ENCODE measurements around the gene UBTD2. TPM values are rescaled to one million over a fixed set of nuclear protein-coding genes. Genes with fewer than 3 reads are reported as not detected.

The UBTD2 gene
- total and polyA plus RNA-seq, 2 of the 4 experiments (the other 2 are of a cell fraction): 11.2 to 20.6 TPM

DNA sequence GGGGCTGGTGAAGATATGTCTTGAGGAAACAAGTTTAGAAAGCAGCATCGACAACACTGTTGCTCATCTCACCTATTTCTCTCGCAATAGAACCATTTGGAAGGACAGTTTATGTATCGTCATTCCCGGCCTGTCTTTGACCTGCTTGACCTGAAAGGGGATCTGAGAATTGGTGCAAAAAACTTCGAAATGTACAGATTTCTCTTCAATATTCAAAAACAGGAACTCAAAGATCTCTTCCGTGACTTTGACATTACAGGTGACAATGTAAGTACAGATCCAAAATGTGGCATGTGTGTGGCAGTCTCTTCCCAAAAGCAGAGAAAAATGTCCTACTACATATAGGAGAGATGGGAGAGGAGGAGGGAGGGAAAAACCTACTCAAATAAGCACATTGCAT is 83.1 kb downstream of the UBTD2 start:
- WGBS, 2 experiments (ENCODE audit: extremely low coverage in 2 of 2, insufficient read length in 1 of 2): no CpG with 5 or more reads among the region's 6 CpGs
- Histone ChIP-seq H3K9me1 (ENCODE audit: insufficient read depth, low read length) (0 out of 2 replicates have a peak, but pooled peaks cover 8% of the 10 kb centered on the region), H2AK9ac (replicated peaks; ENCODE audit: low read depth, low read length, poor library complexity) (no peak overlapping the region), H2BK15ac (ENCODE audit: low read depth, low read length) (no peak overlapping the region), H3K9me3 (ENCODE audit: control insufficient read depth, insufficient read depth, low read length) (no peaks in the 10 kb centered on the region), H3K56ac (ENCODE audit: extremely low read depth, insufficient read depth, low read length) (no peak overlapping the region), H4K91ac (ENCODE audit: insufficient read depth, low read depth, low read length) (no peak overlapping the region), H2BK120ac (ENCODE audit: low read depth, low read length) (no peak overlapping the region), H3K18ac (ENCODE audit: low read depth, low read length) (no peak overlapping the region), H3K79me1 (ENCODE audit: low read depth in 1 of 2, low read length in 2 of 2) (peaks cover 3 to 8% of the 10 kb centered on the region in 2 experiments; a peak in 3 of 4 replicates), H3K4me2 (ENCODE audit: low read depth, low read length) (no peak overlapping the region), H4K8ac (ENCODE audit: low read depth in 2 of 2, low read length in 2 of 2) (no peak overlapping the region), H2BK5ac (ENCODE audit: low read depth, low read length, poor library complexity, severe bottlenecking) (no peak overlapping the region), H3K4me3 (ENCODE audit: insufficient read depth, low read depth, low read length) (no peak overlapping the region), H2BK20ac (ENCODE audit: low read depth, low read length) (no peak overlapping the region), H4K5ac (ENCODE audit: low read depth, low read length) (no peak overlapping the region), H2AK5ac (ENCODE audit: low read depth, low read length) (no peak overlapping the region), H3K4me1 (ENCODE audit: control insufficient read depth, insufficient read depth, low read length) (no peaks in the 10 kb centered on the region), H3K27me3 (ENCODE audit: control insufficient read depth, insufficient read depth, low read length) (no peaks in the 10 kb centered on the region), H3K23ac (ENCODE audit: low read depth, low read length) (no peak overlapping the region), H2AFZ (replicated peaks; ENCODE audit: low read length, poor library complexity) (no peak overlapping the region), H4K20me1 (ENCODE audit: insufficient read depth, low read length) (no peaks in the 10 kb centered on the region), H3K14ac (replicated peaks; ENCODE audit: low read depth, low read length) (no peak overlapping the region), H3K4ac (ENCODE audit: low read depth, low read length) (no peak overlapping the region), H3K27ac (ENCODE audit: insufficient read depth, low read length) (no peak overlapping the region), H3K9ac (ENCODE audit: low read depth, low read length) (no peak overlapping the region), H3K36me3 (ENCODE audit: control insufficient read depth, insufficient read depth, low read length) (no peaks in the 10 kb centered on the region)
- in situ Hi-C loops (cut with MboI; ENCODE audit: low sequenced_read_pairs) (no loop called here), dilution Hi-C loops (cut with HindIII; ENCODE audit: low sequenced_read_pairs, unreplicated experiment) (no loop called here), intact Hi-C loops (cut with micrococcal nuclease) (no loop called here)
- no TSS peak for BruUV-seq (replicated peaks)
- CTCF ChIA-PET: no interaction called here
- POLR2A ChIA-PET (ENCODE audit: unreplicated experiment): no interaction called here
- no peak for TF ChIP-seq RAD21 (IDR thresholded peaks at IDR 0.05; ENCODE audit: low read length)
- TF ChIP-seq FOS (IDR thresholded peaks at IDR 0.05; ENCODE audit: low read depth, low read length): no peak
- TF ChIP-seq RCOR1 (IDR thresholded peaks at IDR 0.05; ENCODE audit: insufficient replicate concordance, low read length): no peak
- TF ChIP-seq MAFK (IDR thresholded peaks at IDR 0.05; ENCODE audit: low read depth, low read length): no peak
- TF ChIP-seq BHLHE40 (IDR thresholded peaks at IDR 0.05; ENCODE audit: low read depth, low read length): no peak
- TF ChIP-seq CHD1 (IDR thresholded peaks at IDR 0.05; ENCODE audit: low read depth, low read length): no peak
- no peak for TF ChIP-seq SMC3 (IDR thresholded peaks at IDR 0.05; ENCODE audit: low read depth, low read length)
- no peak for TF ChIP-seq CEBPB (IDR thresholded peaks at IDR 0.05; ENCODE audit: low read depth, low read length)
- no peak for TF ChIP-seq MAZ (IDR thresholded peaks at IDR 0.05; ENCODE audit: borderline replicate concordance, low read depth, low read length)
- no peak for TF ChIP-seq POLR2A (IDR thresholded peaks at IDR 0.05; ENCODE audit: low read depth, low read length)
- TF ChIP-seq, protein P1, sequence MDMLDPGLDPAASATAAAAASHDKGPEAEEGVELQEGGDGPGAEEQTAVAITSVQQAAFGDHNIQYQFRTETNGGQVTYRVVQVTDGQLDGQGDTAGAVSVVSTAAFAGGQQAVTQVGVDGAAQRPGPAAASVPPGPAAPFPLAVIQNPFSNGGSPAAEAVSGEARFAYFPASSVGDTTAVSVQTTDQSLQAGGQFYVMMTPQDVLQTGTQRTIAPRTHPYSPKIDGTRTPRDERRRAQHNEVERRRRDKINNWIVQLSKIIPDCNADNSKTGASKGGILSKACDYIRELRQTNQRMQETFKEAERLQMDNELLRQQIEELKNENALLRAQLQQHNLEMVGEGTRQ (IDR thresholded peaks at IDR 0.05; ENCODE audit: low read depth, low read length): no peak
- no peak for TF ChIP-seq NFE2L2 (IDR thresholded peaks at IDR 0.05; ENCODE audit: low read depth, low read length)
- TF ChIP-seq, protein P2, sequence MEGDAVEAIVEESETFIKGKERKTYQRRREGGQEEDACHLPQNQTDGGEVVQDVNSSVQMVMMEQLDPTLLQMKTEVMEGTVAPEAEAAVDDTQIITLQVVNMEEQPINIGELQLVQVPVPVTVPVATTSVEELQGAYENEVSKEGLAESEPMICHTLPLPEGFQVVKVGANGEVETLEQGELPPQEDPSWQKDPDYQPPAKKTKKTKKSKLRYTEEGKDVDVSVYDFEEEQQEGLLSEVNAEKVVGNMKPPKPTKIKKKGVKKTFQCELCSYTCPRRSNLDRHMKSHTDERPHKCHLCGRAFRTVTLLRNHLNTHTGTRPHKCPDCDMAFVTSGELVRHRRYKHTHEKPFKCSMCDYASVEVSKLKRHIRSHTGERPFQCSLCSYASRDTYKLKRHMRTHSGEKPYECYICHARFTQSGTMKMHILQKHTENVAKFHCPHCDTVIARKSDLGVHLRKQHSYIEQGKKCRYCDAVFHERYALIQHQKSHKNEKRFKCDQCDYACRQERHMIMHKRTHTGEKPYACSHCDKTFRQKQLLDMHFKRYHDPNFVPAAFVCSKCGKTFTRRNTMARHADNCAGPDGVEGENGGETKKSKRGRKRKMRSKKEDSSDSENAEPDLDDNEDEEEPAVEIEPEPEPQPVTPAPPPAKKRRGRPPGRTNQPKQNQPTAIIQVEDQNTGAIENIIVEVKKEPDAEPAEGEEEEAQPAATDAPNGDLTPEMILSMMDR (conservative IDR thresholded peaks at IDR 0.05; ENCODE audit: low read depth, low read length): no peak
- TF ChIP-seq MXI1 (IDR thresholded peaks at IDR 0.05; ENCODE audit: borderline replicate concordance, low read depth, low read length): no peak
- no peak for TF ChIP-seq RFX5 (IDR thresholded peaks at IDR 0.05; ENCODE audit: low read depth, low read length)
- TF ChIP-seq, protein P3, sequence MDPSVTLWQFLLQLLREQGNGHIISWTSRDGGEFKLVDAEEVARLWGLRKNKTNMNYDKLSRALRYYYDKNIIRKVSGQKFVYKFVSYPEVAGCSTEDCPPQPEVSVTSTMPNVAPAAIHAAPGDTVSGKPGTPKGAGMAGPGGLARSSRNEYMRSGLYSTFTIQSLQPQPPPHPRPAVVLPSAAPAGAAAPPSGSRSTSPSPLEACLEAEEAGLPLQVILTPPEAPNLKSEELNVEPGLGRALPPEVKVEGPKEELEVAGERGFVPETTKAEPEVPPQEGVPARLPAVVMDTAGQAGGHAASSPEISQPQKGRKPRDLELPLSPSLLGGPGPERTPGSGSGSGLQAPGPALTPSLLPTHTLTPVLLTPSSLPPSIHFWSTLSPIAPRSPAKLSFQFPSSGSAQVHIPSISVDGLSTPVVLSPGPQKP (IDR thresholded peaks at IDR 0.05; ENCODE audit: borderline replicate concordance, low read depth, low read length): no peak
- no peak for ATAC-seq (ENCODE audit: low read depth)
- no peak for DNase-seq
